ENCODE results near the gene MYO1E. TPM values are rescaled to one million over a fixed set of nuclear protein-coding genes. Genes with fewer than 3 reads are reported as not detected.

The MYO1E gene
- total RNA-seq, 1 experiment from 2014 or later: 68.8 TPM

- H3K9me3 ChIP-seq (ENCODE audit: low read length): no peaks in the 10 kb centered on the region
- no peak for ATAC-seq
- CTCF ChIA-PET: no interaction called here
- H3K36me3 ChIP-seq (ENCODE audit: low read depth, low read length): peaks cover 7% of the 10 kb centered on the region
- POLR2A ChIA-PET (ENCODE audit: unreplicated experiment): no interaction called here
- no peak for DNase-seq
- H3K9me2 ChIP-seq (replicated peaks; ENCODE audit: low read length): no peaks in the 10 kb centered on the region
- no peaks in the 10 kb centered on the region for H3K79me2 ChIP-seq (ENCODE audit: low read length)
- H3K4me3 ChIP-seq (ENCODE audit: low read length): no peak overlapping the region
- H4K20me1 ChIP-seq (ENCODE audit: low read length): no peaks in the 10 kb centered on the region
- no TSS peak for BruUV-seq (replicated peaks)
- no peaks in the 10 kb centered on the region for H3K27me3 ChIP-seq (ENCODE audit: low read length)
- no peak for TF ChIP-seq CTCF (conservative IDR thresholded peaks at IDR 0.05; ENCODE audit: low read depth, low read length)
- H2AFZ ChIP-seq (ENCODE audit: low read length): no peak overlapping the region
- no peaks in the 10 kb centered on the region for H3F3A ChIP-seq (ENCODE audit: low read length, unreplicated experiment)
- peaks cover 5% of the 10 kb centered on the region for H3K4me1 ChIP-seq (ENCODE audit: insufficient read depth, low read length)
- intact Hi-C loops (cut with micrococcal nuclease): no loop called here
- H3K4me2 ChIP-seq (ENCODE audit: low read length): no peak overlapping the region
- no peak overlapping the region for H3K9ac ChIP-seq (ENCODE audit: low read length)
- no peak overlapping the region for H3K27ac ChIP-seq (ENCODE audit: low read length)
Measured at GRCh38 chr15:59180945-59181600, 191.6 kb downstream of the MYO1E start.

- no peak for ATAC-seq
- no TSS peak for BruUV-seq (replicated peaks)
- Histone ChIP-seq H3F3A (ENCODE audit: low read length, unreplicated experiment) (no peaks in the 10 kb centered on the region), H3K79me2 (ENCODE audit: low read length) (no peaks in the 10 kb centered on the region), H2AFZ (ENCODE audit: low read length) (no peak overlapping the region), H3K4me3 (ENCODE audit: low read length) (no peak overlapping the region), H3K9me2 (replicated peaks; ENCODE audit: low read length) (no peaks in the 10 kb centered on the region), H3K36me3 (ENCODE audit: low read depth, low read length) (peaks cover 7% of the 10 kb centered on the region), H3K27me3 (ENCODE audit: low read length) (no peaks in the 10 kb centered on the region), H4K20me1 (ENCODE audit: low read length) (no peaks in the 10 kb centered on the region), H3K4me1 (ENCODE audit: insufficient read depth, low read length) (peaks cover 19% of the 10 kb centered on the region), H3K9me3 (ENCODE audit: low read length) (no peaks in the 10 kb centered on the region), H3K27ac (ENCODE audit: low read length) (no peak overlapping the region), H3K9ac (ENCODE audit: low read length) (no peak overlapping the region), H3K4me2 (ENCODE audit: low read length) (no peak overlapping the region)
- TF ChIP-seq EZH2 (IDR thresholded peaks at IDR 0.05; ENCODE audit: low read length, unreplicated experiment): no peak
- TF ChIP-seq EZH2phosphoT487 (IDR thresholded peaks at IDR 0.05; ENCODE audit: borderline replicate concordance, low read length): no peak
- TF ChIP-seq CTCF (conservative IDR thresholded peaks at IDR 0.05; ENCODE audit: low read depth, low read length): no peak
- intact Hi-C loops (cut with micrococcal nuclease): loop anchor here (10.0 kb wide), 3 partner anchors 65 to 195 kb away; partner anchors contain the start of gene MYO1E
- POLR2A ChIA-PET (ENCODE audit: unreplicated experiment): no interaction called here
- DNase-seq: no peak
- CTCF ChIA-PET: no interaction called here
Measured at GRCh38 chr15:59179717-59180116, 193.0 kb downstream of the MYO1E start.

GRCh38 chr15:59178151-59178695, 194.4 kb downstream of the MYO1E start:
- Histone ChIP-seq H3K4me2 (ENCODE audit: low read length) (no peak overlapping the region), H3K27ac (ENCODE audit: low read length) (no peak overlapping the region), H3K36me3 (ENCODE audit: low read depth, low read length) (peaks cover 13% of the 10 kb centered on the region), H3K4me3 (ENCODE audit: low read length) (no peak overlapping the region), H3K9ac (ENCODE audit: low read length) (no peak overlapping the region), H3K9me2 (replicated peaks; ENCODE audit: low read length) (no peaks in the 10 kb centered on the region), H3F3A (ENCODE audit: low read length, unreplicated experiment) (no peaks in the 10 kb centered on the region), H3K4me1 (ENCODE audit: insufficient read depth, low read length) (peaks cover 30% of the 10 kb centered on the region), H3K9me3 (ENCODE audit: low read length) (no peaks in the 10 kb centered on the region), H3K79me2 (ENCODE audit: low read length) (no peaks in the 10 kb centered on the region), H3K27me3 (ENCODE audit: low read length) (no peaks in the 10 kb centered on the region), H4K20me1 (ENCODE audit: low read length) (no peaks in the 10 kb centered on the region), H2AFZ (ENCODE audit: low read length) (no peak overlapping the region)
- ATAC-seq (no peak), DNase-seq (no peak)
- ChIA-PET POLR2A (ENCODE audit: unreplicated experiment) (no interaction called here), CTCF (no interaction called here)
- TF ChIP-seq EZH2phosphoT487 (IDR thresholded peaks at IDR 0.05; ENCODE audit: borderline replicate concordance, low read length) (no peak), EZH2 (IDR thresholded peaks at IDR 0.05; ENCODE audit: low read length, unreplicated experiment) (no peak), CTCF (conservative IDR thresholded peaks at IDR 0.05; ENCODE audit: low read depth, low read length) (no peak)
- intact Hi-C loops (cut with micrococcal nuclease): loop anchor here (10.0 kb wide), 3 partner anchors 67 to 197 kb away; partner anchors contain the start of gene MYO1E
- no TSS peak for BruUV-seq (replicated peaks)
